Right lobe of liver (tissue), 6 donors: Measurements from ENCODE around the gene EFHD2. TPM values are rescaled to one million over a fixed set of nuclear protein-coding genes. Genes with fewer than 3 reads are reported as not detected.

Source experiments
- ATAC-seq, 4 donors: fragments of 200-7000 bp; cut with Tn5 transposase; one replicate each; pipeline ENCODE4 v1.9.1; 2020; ENCODE audit warnings: mild to moderate bottlenecking in 4 of 4, moderate library complexity in 4 of 4
- DNase-seq, 3 donors: peaks; one replicate each; pipeline ENCODE4 v3.0.0-alpha.2; 2020
- H3K27ac ChIP-seq, 3 donors: fragments of 200-600 bp; one replicate each; pipeline ENCODE4 v1.8.0; 2022
- H3K27me3 ChIP-seq, 2 donors: fragments of 200-600 bp; one replicate each; pipeline ENCODE4 v1.8.0; 2022
- H3K36me3 ChIP-seq, 4 donors: fragments of 200-600 bp; sonication (generic) in 1 of 4; one replicate each; pipeline versions ENCODE4 v1.5.1 to v1.8.0; 2017 to 2022; ENCODE audit warnings: control low read depth in 1 of 4
- H3K4me1 ChIP-seq, 4 donors: fragments of 200-600 bp; sonication (generic) in 1 of 4; one replicate each; pipeline versions ENCODE4 v1.5.1 to v1.8.0; 2017 to 2022; ENCODE audit warnings: control low read depth in 1 of 4
- H3K4me3 ChIP-seq, 3 donors: fragments of 200-600 bp; one replicate each; pipeline ENCODE4 v1.8.0; 2022
- H3K9me3 ChIP-seq, 4 donors: fragments of 200-600 bp; sonication (generic) in 1 of 4; one replicate each; pipeline versions ENCODE4 v1.5.1 to v1.8.0; 2017 to 2022; ENCODE audit warnings: control low read depth in 1 of 4
- CTCF ChIP-seq, 4 donors: fragments of 200-600 bp in 3 of 4; fragments of 450-650 bp in 1 of 4; IDR thresholded peaks; one replicate each; pipeline versions ENCODE4 v1.5.1 to v1.8.0; 2016 to 2022; ENCODE audit warnings: antibody characterized with exemption in 4 of 4, mild to moderate bottlenecking in 2 of 4
- POLR2A ChIP-seq: fragments of 450-650 bp; IDR thresholded peaks from one replicate; pipeline ENCODE4 v1.6.1; 2017; ENCODE audit warnings: antibody characterized with exemption, mild to moderate bottlenecking
- WGBS: methylation state at CpG from one replicate; pipeline ENCODE4 v1.1.6; 2018; ENCODE audit warnings: low coverage, low lambda C conversion rate; ENCODE audit not compliant: insufficient coverage; ENCODE audit errors: missing lambda C conversion rate; 5-methylcytosine and 5-hydroxymethylcytosine counted together
- intact Hi-C, 2 donors: fragments of 100-400 bp; cut with DNase I; formaldehyde crosslinking; loops; one replicate each; pipeline versions ENCODE4 v1.11.2 to v1.14.1; 2022
- total RNA-seq, 6 experiments: library from RNA; depleted of rRNA in 2 of 6; stranded (reverse); fragments of >200 nt in 2 of 6; fragmentation: NEBNext Ultra II Directional in 3 of 6; extraction: Animal tissue kit (Norgen Biotek cat#: 25700) in 3 of 6; gene quantifications; one replicate each; pipeline versions ENCODE4 v1.1.0 to v1.2.4, GENCODE V29; 2016 to 2023
- donor health status: DM: no; HTN: yes; CAD: no.
- donor health status: DM: no; HTN: no; CAD: no.
- donor health status: DM: no; HTN: no; CAD: no.
- donor health status: DM: no; HTN: yes; CAD: no.
- donor health status: DM: no; HTN: yes; CAD: no.

Gene EFHD2
- total RNA-seq, 6 experiments from 2014 or later: 9.9 to 19.4 (median 15.6) TPM

- H3K36me3 ChIP-seq: no peaks in the 10 kb centered on the region
- DNase-seq: no peak
- no peaks in the 10 kb centered on the region for H3K9me3 ChIP-seq
- no peak for TF ChIP-seq CTCF (IDR thresholded peaks at IDR 0.05)
- no peak for TF ChIP-seq POLR2A
- no peak overlapping the region for H3K27ac ChIP-seq
- H3K27me3 ChIP-seq: no peaks in the 10 kb centered on the region
- H3K4me1 ChIP-seq: no peaks in the 10 kb centered on the region
- intact Hi-C loops: no loop called here
- no peak for ATAC-seq
- H3K4me3 ChIP-seq: no peak overlapping the region
- WGBS: 66% methylated on average over 3 of the region's 3 CpGs
Measured at GRCh38 chr1:15449567-15449966, 39.9 kb downstream of the EFHD2 start.

- intact Hi-C loops: no loop called here
- no peak overlapping the region for H3K27ac ChIP-seq
- DNase-seq (no peak), ATAC-seq (no peak)
- no peak for TF ChIP-seq POLR2A
- no peak for TF ChIP-seq CTCF (IDR thresholded peaks at IDR 0.05)
- H3K27me3 ChIP-seq: no peaks in the 10 kb centered on the region
- no peaks in the 10 kb centered on the region for H3K4me1 ChIP-seq
- H3K9me3 ChIP-seq: no peaks in the 10 kb centered on the region
- 72% methylated on average over 2 of the region's 6 CpGs for WGBS
- no peaks in the 10 kb centered on the region for H3K36me3 ChIP-seq
- H3K4me3 ChIP-seq: no peak overlapping the region
Measured at GRCh38 chr1:15451014-15451722, 41.5 kb downstream of the EFHD2 start.

GRCh38 chr1:15452216-15452615 is 42.5 kb downstream of the EFHD2 start:
- no peak overlapping the region for H3K4me3 ChIP-seq
- TF ChIP-seq POLR2A (no peak), CTCF (IDR thresholded peaks at IDR 0.05) (no peak)
- H3K36me3 ChIP-seq: no peaks in the 10 kb centered on the region
- no peak overlapping the region for H3K27ac ChIP-seq
- H3K9me3 ChIP-seq: no peaks in the 10 kb centered on the region
- DNase-seq (no peak), ATAC-seq (no peak)
- H3K4me1 ChIP-seq: no peaks in the 10 kb centered on the region
- intact Hi-C loops: no loop called here
- H3K27me3 ChIP-seq: no peaks in the 10 kb centered on the region
- WGBS: no CpG with 5 or more reads among the region's 1 CpG

GRCh38 chr1:15452866-15453571 is 43.3 kb downstream of the EFHD2 start:
- DNase-seq: no peak
- Histone ChIP-seq H3K9me3 (no peaks in the 10 kb centered on the region), H3K4me1 (no peaks in the 10 kb centered on the region), H3K27me3 (no peaks in the 10 kb centered on the region), H3K4me3 (no peak overlapping the region), H3K27ac (no peak overlapping the region), H3K36me3 (no peaks in the 10 kb centered on the region)
- 81% methylated on average over 10 of the region's 10 CpGs for WGBS
- intact Hi-C loops: no loop called here
- no peak for ATAC-seq
- TF ChIP-seq POLR2A (no peak), CTCF (IDR thresholded peaks at IDR 0.05) (no peak)
